SK-N-SH (cell line): ENCODE data around the gene RAI14.

Experiments used
- ELF1 ChIP-seq: IDR thresholded peaks from 2 replicates; pipeline ENCODE4 v1.4.0; 2012
- MAX ChIP-seq: IDR thresholded peaks from 2 replicates; pipeline ENCODE4 v1.4.0; 2012; ENCODE audit warnings: low read depth
- MXI1 ChIP-seq: IDR thresholded peaks from 2 replicates; pipeline ENCODE4 v1.6.1; 2012; ENCODE audit warnings: mild to moderate bottlenecking, low read depth, low read length, improper control_type of control experiment
- YY1 ChIP-seq: IDR thresholded peaks from 2 replicates; pipeline ENCODE4 v1.4.0; 2012; ENCODE audit warnings: low read depth, mild to moderate bottlenecking
- TF ChIP-seq, protein P1 (sequence below): fragments of 200-600 bp; sonication (generic); IDR thresholded peaks from 2 replicates; pipeline ENCODE4 v1.6.1; 2017; ENCODE audit warnings: antibody characterized with exemption, mild to moderate bottlenecking, moderate library complexity
- TF ChIP-seq, protein P2 (sequence below): fragments of 150-350 bp; IDR thresholded peaks from 2 replicates; pipeline ENCODE4 v1.6.1; 2017; ENCODE audit warnings: antibody characterized with exemption, low read length, low read depth, borderline replicate concordance
- TF ChIP-seq, protein P3 (sequence below): IDR thresholded peaks from 2 replicates; pipeline ENCODE4 v1.6.1; 2012; ENCODE audit warnings: mild to moderate bottlenecking, low read depth, low read length, moderate library complexity

- TF ChIP-seq, protein P1, sequence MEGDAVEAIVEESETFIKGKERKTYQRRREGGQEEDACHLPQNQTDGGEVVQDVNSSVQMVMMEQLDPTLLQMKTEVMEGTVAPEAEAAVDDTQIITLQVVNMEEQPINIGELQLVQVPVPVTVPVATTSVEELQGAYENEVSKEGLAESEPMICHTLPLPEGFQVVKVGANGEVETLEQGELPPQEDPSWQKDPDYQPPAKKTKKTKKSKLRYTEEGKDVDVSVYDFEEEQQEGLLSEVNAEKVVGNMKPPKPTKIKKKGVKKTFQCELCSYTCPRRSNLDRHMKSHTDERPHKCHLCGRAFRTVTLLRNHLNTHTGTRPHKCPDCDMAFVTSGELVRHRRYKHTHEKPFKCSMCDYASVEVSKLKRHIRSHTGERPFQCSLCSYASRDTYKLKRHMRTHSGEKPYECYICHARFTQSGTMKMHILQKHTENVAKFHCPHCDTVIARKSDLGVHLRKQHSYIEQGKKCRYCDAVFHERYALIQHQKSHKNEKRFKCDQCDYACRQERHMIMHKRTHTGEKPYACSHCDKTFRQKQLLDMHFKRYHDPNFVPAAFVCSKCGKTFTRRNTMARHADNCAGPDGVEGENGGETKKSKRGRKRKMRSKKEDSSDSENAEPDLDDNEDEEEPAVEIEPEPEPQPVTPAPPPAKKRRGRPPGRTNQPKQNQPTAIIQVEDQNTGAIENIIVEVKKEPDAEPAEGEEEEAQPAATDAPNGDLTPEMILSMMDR, result no peak
- TF ChIP-seq, protein P2, sequence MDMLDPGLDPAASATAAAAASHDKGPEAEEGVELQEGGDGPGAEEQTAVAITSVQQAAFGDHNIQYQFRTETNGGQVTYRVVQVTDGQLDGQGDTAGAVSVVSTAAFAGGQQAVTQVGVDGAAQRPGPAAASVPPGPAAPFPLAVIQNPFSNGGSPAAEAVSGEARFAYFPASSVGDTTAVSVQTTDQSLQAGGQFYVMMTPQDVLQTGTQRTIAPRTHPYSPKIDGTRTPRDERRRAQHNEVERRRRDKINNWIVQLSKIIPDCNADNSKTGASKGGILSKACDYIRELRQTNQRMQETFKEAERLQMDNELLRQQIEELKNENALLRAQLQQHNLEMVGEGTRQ, result no peak
- TF ChIP-seq YY1 (no peak), MXI1 (no peak), ELF1 (no peak), MAX (no peak)
- TF ChIP-seq, protein P3, sequence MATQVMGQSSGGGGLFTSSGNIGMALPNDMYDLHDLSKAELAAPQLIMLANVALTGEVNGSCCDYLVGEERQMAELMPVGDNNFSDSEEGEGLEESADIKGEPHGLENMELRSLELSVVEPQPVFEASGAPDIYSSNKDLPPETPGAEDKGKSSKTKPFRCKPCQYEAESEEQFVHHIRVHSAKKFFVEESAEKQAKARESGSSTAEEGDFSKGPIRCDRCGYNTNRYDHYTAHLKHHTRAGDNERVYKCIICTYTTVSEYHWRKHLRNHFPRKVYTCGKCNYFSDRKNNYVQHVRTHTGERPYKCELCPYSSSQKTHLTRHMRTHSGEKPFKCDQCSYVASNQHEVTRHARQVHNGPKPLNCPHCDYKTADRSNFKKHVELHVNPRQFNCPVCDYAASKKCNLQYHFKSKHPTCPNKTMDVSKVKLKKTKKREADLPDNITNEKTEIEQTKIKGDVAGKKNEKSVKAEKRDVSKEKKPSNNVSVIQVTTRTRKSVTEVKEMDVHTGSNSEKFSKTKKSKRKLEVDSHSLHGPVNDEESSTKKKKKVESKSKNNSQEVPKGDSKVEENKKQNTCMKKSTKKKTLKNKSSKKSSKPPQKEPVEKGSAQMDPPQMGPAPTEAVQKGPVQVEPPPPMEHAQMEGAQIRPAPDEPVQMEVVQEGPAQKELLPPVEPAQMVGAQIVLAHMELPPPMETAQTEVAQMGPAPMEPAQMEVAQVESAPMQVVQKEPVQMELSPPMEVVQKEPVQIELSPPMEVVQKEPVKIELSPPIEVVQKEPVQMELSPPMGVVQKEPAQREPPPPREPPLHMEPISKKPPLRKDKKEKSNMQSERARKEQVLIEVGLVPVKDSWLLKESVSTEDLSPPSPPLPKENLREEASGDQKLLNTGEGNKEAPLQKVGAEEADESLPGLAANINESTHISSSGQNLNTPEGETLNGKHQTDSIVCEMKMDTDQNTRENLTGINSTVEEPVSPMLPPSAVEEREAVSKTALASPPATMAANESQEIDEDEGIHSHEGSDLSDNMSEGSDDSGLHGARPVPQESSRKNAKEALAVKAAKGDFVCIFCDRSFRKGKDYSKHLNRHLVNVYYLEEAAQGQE, result no peak
Measured at GRCh38 chr5:34859253-34859652, 203.1 kb downstream of the RAI14 start.
